GM18867 (cell line): ENCODE measurements around the gene POC1A.
A peak's percentile ranks its signal among the peaks of the same experiment; 100 is the strongest.

Source experiments
- ATAC-seq: cut with Tn5 transposase; IDR thresholded peaks from one replicate; pipeline ENCODE4 v1.9.1; 2021; ENCODE audit warnings: mild to moderate bottlenecking, moderate library complexity; ENCODE audit not compliant: unreplicated experiment

POC1A gene

GRCh38 chr3:52154135-52155094 is at the start of gene POC1A:
Gene POC1A (minus strand): TSS chr3:52154423. CDS start chr3:52154372, 51 bp downstream.
- peak; percentile 78 for ATAC-seq

GRCh38 chr3:52203701-52204100 is 49.5 kb upstream of the POC1A start:
- no peak for ATAC-seq

- no peak for ATAC-seq
Observed at GRCh38 chr3:52202384-52203077, 48.3 kb upstream of the POC1A start.

- no peak for ATAC-seq
Observed at GRCh38 chr3:52200981-52201679, 46.9 kb upstream of the POC1A start.

GRCh38 chr3:52198643-52199608 is 44.7 kb upstream of the POC1A start:
- ATAC-seq, result no peak

GRCh38 chr3:52197842-52198625 is 43.8 kb upstream of the POC1A start, which contains the start of gene ALAS1:
Gene ALAS1 (plus strand): TSS chr3:52198160. CDS start chr3:52199242, 1,082 bp downstream.
- peak; percentile 82 for ATAC-seq

GRCh38 chr3:52197499-52197841 is 43.2 kb upstream of the POC1A start:
- ATAC-seq, result no peak

- no peak for ATAC-seq
Observed at GRCh38 chr3:52196977-52197376, 42.8 kb upstream of the POC1A start.

GRCh38 chr3:52195823-52196331 is 41.7 kb upstream of the POC1A start:
- no peak for ATAC-seq

- ATAC-seq, result no peak
Observed at GRCh38 chr3:52195291-52195597, 41.0 kb upstream of the POC1A start.

GRCh38 chr3:52194485-52195290 is 40.5 kb upstream of the POC1A start:
- ATAC-seq, result no peak

GRCh38 chr3:52193065-52193464 is 38.8 kb upstream of the POC1A start:
- no peak for ATAC-seq

GRCh38 chr3:52191663-52192062 is 37.4 kb upstream of the POC1A start:
- ATAC-seq, result no peak

GRCh38 chr3:52190294-52191074 is 36.3 kb upstream of the POC1A start:
- ATAC-seq, result no peak

GRCh38 chr3:52188556-52188955 is 34.3 kb upstream of the POC1A start:
- no peak for ATAC-seq

GRCh38 chr3:52186729-52187128 is 32.5 kb upstream of the POC1A start:
- ATAC-seq, result no peak

GRCh38 chr3:52185837-52186236 is 31.6 kb upstream of the POC1A start:
- ATAC-seq, result no peak

- no peak for ATAC-seq
Observed at GRCh38 chr3:52185311-52185710, 31.1 kb upstream of the POC1A start.
